H9 (cell line): Measurements from ENCODE around the gene C14orf132. TPM values are rescaled to one million over a fixed set of nuclear protein-coding genes. Genes with fewer than 3 reads are reported as not detected.

Experiments
- DNase-seq: peaks from one replicate; pipeline ENCODE4 v3.0.0-alpha.2; 2017
- H2AFZ ChIP-seq: one replicate; pipeline ENCODE4 v1.6.1; 2013; ENCODE audit warnings: mild to moderate bottlenecking, low read length, control low read depth, moderate library complexity
- H2AK5ac ChIP-seq: 2 replicates; pipeline ENCODE4 v1.6.1; 2013; ENCODE audit warnings: low read length, control low read depth, mixed read lengths; ENCODE audit not compliant: insufficient read length
- H2BK120ac ChIP-seq: one replicate; pipeline ENCODE4 v1.6.1; 2013; ENCODE audit warnings: low read depth, mild to moderate bottlenecking, low read length, control low read depth, inconsistent platforms; ENCODE audit not compliant: poor library complexity, severe bottlenecking
- H2BK12ac ChIP-seq: 2 replicates; pipeline ENCODE4 v1.6.1; 2013; ENCODE audit warnings: low read length, control low read depth, mixed read lengths, low read depth; ENCODE audit not compliant: insufficient read length
- H2BK15ac ChIP-seq: 2 replicates; pipeline ENCODE4 v1.6.1; 2013; ENCODE audit warnings: low read depth, low read length, control low read depth
- H2BK20ac ChIP-seq: one replicate; pipeline ENCODE4 v1.6.1; 2013; ENCODE audit warnings: low read depth, mild to moderate bottlenecking, low read length, control low read depth, inconsistent platforms; ENCODE audit not compliant: poor library complexity, severe bottlenecking
- H2BK5ac ChIP-seq: 2 replicates; pipeline ENCODE4 v1.6.1; 2013; ENCODE audit warnings: low read length, control low read depth, mixed read lengths; ENCODE audit not compliant: insufficient read length
- H3K14ac ChIP-seq: 2 replicates; pipeline ENCODE4 v1.6.1; 2013; ENCODE audit warnings: low read length, control low read depth; ENCODE audit not compliant: insufficient read depth
- H3K18ac ChIP-seq: 2 replicates; pipeline ENCODE4 v1.6.1; 2013; ENCODE audit warnings: low read depth, mild to moderate bottlenecking, mixed read lengths, low read length, control low read depth; ENCODE audit not compliant: insufficient read length
- H3K23ac ChIP-seq: 2 replicates; pipeline ENCODE4 v1.6.1; 2013; ENCODE audit warnings: low read length, control low read depth, mixed read lengths, low read depth; ENCODE audit not compliant: insufficient read length
- H3K23me2 ChIP-seq: 2 replicates; pipeline ENCODE4 v1.6.1; 2013; ENCODE audit warnings: low read depth, mild to moderate bottlenecking, mixed read lengths, low read length, control low read depth; ENCODE audit not compliant: insufficient read length, poor library complexity, severe bottlenecking
- H3K27ac ChIP-seq: 2 replicates; pipeline ENCODE4 v1.5.1; 2013; ENCODE audit warnings: low read length, control low read depth, mixed read lengths, low read depth; ENCODE audit not compliant: insufficient read length
- H3K27me3 ChIP-seq: 2 replicates; pipeline ENCODE4 v1.6.1; 2013; ENCODE audit warnings: low read length, control low read depth, inconsistent platforms; ENCODE audit not compliant: insufficient read depth
- H3K4ac ChIP-seq: 2 replicates; pipeline ENCODE4 v1.6.1; 2013; ENCODE audit warnings: low read depth, mild to moderate bottlenecking, control low read depth, inconsistent platforms, low read length, moderate library complexity
- H3K4me1 ChIP-seq: 2 replicates; pipeline ENCODE4 v1.6.1; 2013; ENCODE audit warnings: low read length, control low read depth, inconsistent platforms; ENCODE audit not compliant: insufficient read depth
- H3K4me2 ChIP-seq: 2 replicates; pipeline ENCODE4 v1.6.1; 2013; ENCODE audit warnings: low read length, control low read depth, mixed read lengths; ENCODE audit not compliant: insufficient read length, insufficient read depth
- H3K56ac ChIP-seq: 2 replicates; pipeline ENCODE4 v1.6.1; 2013; ENCODE audit warnings: low read depth, mild to moderate bottlenecking, mixed read lengths, low read length, control low read depth; ENCODE audit not compliant: insufficient read length
- H3K79me1 ChIP-seq: 2 replicates; pipeline ENCODE4 v1.6.1; 2013; ENCODE audit warnings: low read depth, mild to moderate bottlenecking, moderate library complexity, low read length, control low read depth, inconsistent platforms; ENCODE audit not compliant: insufficient read depth, poor library complexity, severe bottlenecking
- H3K79me2 ChIP-seq: 2 replicates; pipeline ENCODE4 v1.6.1; 2013; ENCODE audit warnings: low read length, control low read depth, inconsistent platforms; ENCODE audit not compliant: insufficient read depth
- H3K9ac ChIP-seq: 2 replicates; pipeline ENCODE4 v1.6.1; 2013; ENCODE audit warnings: low read length, control low read depth, mixed read lengths; ENCODE audit not compliant: insufficient read length; ENCODE audit errors: extremely low read depth
- H3K9me3 ChIP-seq: one replicate; pipeline ENCODE4 v1.6.1; 2013; ENCODE audit warnings: low read depth, low read length, inconsistent platforms; ENCODE audit not compliant: control insufficient read depth
- H3T11ph ChIP-seq: one replicate; pipeline ENCODE4 v1.6.1; 2013; ENCODE audit warnings: mild to moderate bottlenecking, low read length, control low read depth, inconsistent platforms
- H4K20me1 ChIP-seq: one replicate; pipeline ENCODE4 v1.6.1; 2013; ENCODE audit not compliant: control insufficient read depth, insufficient read length, insufficient read depth
- H4K5ac ChIP-seq: 2 replicates; pipeline ENCODE4 v1.6.1; 2013; ENCODE audit warnings: low read depth, mild to moderate bottlenecking, mixed read lengths, low read length, control low read depth; ENCODE audit not compliant: insufficient read length
- H4K8ac ChIP-seq: replicated peaks from 2 replicates; pipeline ENCODE4 v1.6.1; 2013; ENCODE audit warnings: low read length, control low read depth, mixed read lengths, low read depth; ENCODE audit not compliant: insufficient read length
- H4K91ac ChIP-seq: 2 replicates; pipeline ENCODE4 v1.6.1; 2013; ENCODE audit warnings: low read depth, mild to moderate bottlenecking, moderate library complexity, mixed read lengths, low read length, control low read depth; ENCODE audit not compliant: insufficient read length
- H3K27ac Mint-ChIP-seq, 3 experiments: 2 replicates in 2 of 3; 3 replicates in 1 of 3; pipeline ENCODE4 v1.8.0; 2020 to 2021; ENCODE audit warnings: mixed read lengths in 3 of 3, mild to moderate bottlenecking in 1 of 3, moderate library complexity in 1 of 3
- H3K27me3 Mint-ChIP-seq: 2 replicates; pipeline ENCODE4 v1.8.0; 2021; ENCODE audit warnings: low read depth, mild to moderate bottlenecking, moderate library complexity, mixed read lengths
- H3K36me3 Mint-ChIP-seq, 3 experiments: 2 replicates in 2 of 3; 3 replicates in 1 of 3; pipeline ENCODE4 v1.8.0; 2020 to 2021; ENCODE audit warnings: low read depth in 3 of 3, mixed read lengths in 3 of 3; ENCODE audit not compliant: insufficient read depth in 1 of 3
- H3K4me1 Mint-ChIP-seq, 2 experiments: 2 replicates each; pipeline ENCODE4 v1.8.0; 2020; ENCODE audit warnings: mixed read lengths in 2 of 2
- H3K4me3 Mint-ChIP-seq, 2 experiments: 2 replicates in 1 of 2; 3 replicates in 1 of 2; pipeline ENCODE4 v1.8.0; 2020 to 2021; ENCODE audit warnings: mild to moderate bottlenecking in 2 of 2, mixed read lengths in 2 of 2, moderate library complexity in 1 of 2
- H3K9me3 Mint-ChIP-seq, 2 experiments: 2 replicates in 1 of 2; 3 replicates in 1 of 2; pipeline ENCODE4 v1.8.0; 2020; ENCODE audit warnings: mild to moderate bottlenecking in 2 of 2, mixed read lengths in 2 of 2, moderate library complexity in 1 of 2
- WGBS: extraction: QIAGEN DNeasy Blood & Tissue Kit; methylation state at CpG from one replicate; pipeline ENCODE4 v1.1.7; 2013; ENCODE audit warnings: missing lambda C conversion rate, low lambda C conversion rate, mixed read lengths; ENCODE audit not compliant: insufficient read length; ENCODE audit errors: extremely low coverage; 5-methylcytosine and 5-hydroxymethylcytosine counted together
- total RNA-seq: library from RNA; stranded (reverse); gene quantifications from 2 replicates; pipeline ENCODE4 v1.2.1, GENCODE V29; 2021
- TF ChIP-seq, protein P1 (sequence below): fragments of 200-600 bp; sonication (generic); conservative IDR thresholded peaks from 3 replicates; pipeline ENCODE4 v1.8.0; 2021; ENCODE audit warnings: antibody characterized with exemption, mild to moderate bottlenecking

Gene C14orf132
- total RNA-seq, 1 experiment from 2014 or later = 5.7 TPM

DNA sequence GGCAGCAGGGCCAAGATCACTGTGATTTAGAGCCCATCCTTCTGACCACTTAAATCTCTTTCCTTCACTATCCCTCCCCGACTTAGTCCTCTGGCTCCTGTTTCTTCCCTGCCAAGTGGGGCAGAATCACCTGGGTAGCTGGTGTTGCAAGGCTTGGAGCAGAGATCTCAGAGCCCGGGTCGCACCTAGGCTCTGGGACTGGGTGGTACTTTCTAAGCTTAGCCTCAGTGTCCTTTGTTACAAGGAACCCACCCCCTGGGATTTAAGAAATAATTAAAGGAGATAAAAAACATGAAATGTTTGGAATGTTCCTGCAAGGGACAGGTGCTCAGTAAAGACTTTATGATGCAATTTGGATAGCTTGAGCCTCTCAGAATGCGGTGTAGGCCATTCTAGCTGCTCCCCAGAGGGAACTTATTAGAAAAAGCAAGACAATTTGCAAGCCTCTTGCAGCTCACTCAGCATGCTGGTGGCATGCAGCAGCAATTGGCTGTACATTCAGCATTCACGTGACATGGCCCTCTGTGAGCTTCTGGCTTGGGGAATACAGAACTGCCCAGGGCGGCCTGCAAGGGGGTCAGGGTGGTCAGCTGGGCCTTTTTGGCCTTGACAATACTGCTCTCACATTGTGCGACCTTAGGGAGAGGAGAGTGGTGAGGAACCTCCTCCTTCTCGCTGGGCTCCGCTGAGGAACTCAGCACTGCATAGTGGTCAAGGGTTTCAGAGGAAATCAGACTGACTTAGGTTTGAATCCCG lies 16.8 kb downstream of the C14orf132 start:
- DNase-seq = no peak
- Histone ChIP-seq H3K18ac (no peak overlapping the region), H3K4me2 (no peak overlapping the region), H3K4ac (no peak overlapping the region), H4K8ac (no peak overlapping the region), H3T11ph (no peak overlapping the region), H3K79me2 (no peaks in the 10 kb centered on the region), H2BK120ac (no peak overlapping the region), H2BK15ac (no peak overlapping the region), H3K79me1 (no peaks in the 10 kb centered on the region), H4K91ac (no peak overlapping the region), H2AFZ (no peak overlapping the region), H4K20me1 (no peaks in the 10 kb centered on the region), H2BK5ac (no peak overlapping the region), H3K27me3 (no peaks in the 10 kb centered on the region), H3K4me1 (no peaks in the 10 kb centered on the region), H3K23ac (no peak overlapping the region), H4K5ac (no peak overlapping the region), H3K23me2 (no peaks in the 10 kb centered on the region), H3K56ac (no peak overlapping the region), H3K27ac (no peak overlapping the region), H3K9ac (no peak overlapping the region), H3K9me3 (no peaks in the 10 kb centered on the region), H2AK5ac (no peak overlapping the region), H2BK12ac (no peak overlapping the region), H3K14ac (no peak overlapping the region), H2BK20ac (no peak overlapping the region)
- Mint-ChIP-seq H3K36me3 (peaks cover 0 to 11% (median 3%) of the 10 kb centered on the region in 3 experiments; a peak in 3 of 7 replicates), H3K4me1 (peaks cover 2 to 21% of the 10 kb centered on the region in 2 experiments), H3K27ac (peak overlapping the region in 2 of 3 experiments; percentile 48 to 49; a peak in 2 of 7 replicates), H3K9me3 (no peaks in the 10 kb centered on the region), H3K27me3 (no peaks in the 10 kb centered on the region), H3K4me3 (no peak overlapping the region)
- no CpG with 5 or more reads among the region's 10 CpGs for WGBS
- TF ChIP-seq, protein P1, sequence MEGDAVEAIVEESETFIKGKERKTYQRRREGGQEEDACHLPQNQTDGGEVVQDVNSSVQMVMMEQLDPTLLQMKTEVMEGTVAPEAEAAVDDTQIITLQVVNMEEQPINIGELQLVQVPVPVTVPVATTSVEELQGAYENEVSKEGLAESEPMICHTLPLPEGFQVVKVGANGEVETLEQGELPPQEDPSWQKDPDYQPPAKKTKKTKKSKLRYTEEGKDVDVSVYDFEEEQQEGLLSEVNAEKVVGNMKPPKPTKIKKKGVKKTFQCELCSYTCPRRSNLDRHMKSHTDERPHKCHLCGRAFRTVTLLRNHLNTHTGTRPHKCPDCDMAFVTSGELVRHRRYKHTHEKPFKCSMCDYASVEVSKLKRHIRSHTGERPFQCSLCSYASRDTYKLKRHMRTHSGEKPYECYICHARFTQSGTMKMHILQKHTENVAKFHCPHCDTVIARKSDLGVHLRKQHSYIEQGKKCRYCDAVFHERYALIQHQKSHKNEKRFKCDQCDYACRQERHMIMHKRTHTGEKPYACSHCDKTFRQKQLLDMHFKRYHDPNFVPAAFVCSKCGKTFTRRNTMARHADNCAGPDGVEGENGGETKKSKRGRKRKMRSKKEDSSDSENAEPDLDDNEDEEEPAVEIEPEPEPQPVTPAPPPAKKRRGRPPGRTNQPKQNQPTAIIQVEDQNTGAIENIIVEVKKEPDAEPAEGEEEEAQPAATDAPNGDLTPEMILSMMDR = no peak
